ELF-1 (cell line): ENCODE results near the gene NDE1.
"Not testable (repeated sequence)": the region's sequence is repeated elsewhere in the genome, so short reads cannot be mapped to it uniquely, and the experiment has no call there.

ENCODE experiments used
- DNase-seq: peaks from one replicate; pipeline ENCODE4 v3.0.0-alpha.2; 2016; ENCODE audit warnings: low read depth, low spot score

NDE1 gene

GRCh38 chr16:15620611-15621195 lies 29.3 kb upstream of the NDE1 start:
- DNase-seq, result no peak

- DNase-seq, result no peak
Observed at GRCh38 chr16:15621456-15621855, 28.6 kb upstream of the NDE1 start.

DNA sequence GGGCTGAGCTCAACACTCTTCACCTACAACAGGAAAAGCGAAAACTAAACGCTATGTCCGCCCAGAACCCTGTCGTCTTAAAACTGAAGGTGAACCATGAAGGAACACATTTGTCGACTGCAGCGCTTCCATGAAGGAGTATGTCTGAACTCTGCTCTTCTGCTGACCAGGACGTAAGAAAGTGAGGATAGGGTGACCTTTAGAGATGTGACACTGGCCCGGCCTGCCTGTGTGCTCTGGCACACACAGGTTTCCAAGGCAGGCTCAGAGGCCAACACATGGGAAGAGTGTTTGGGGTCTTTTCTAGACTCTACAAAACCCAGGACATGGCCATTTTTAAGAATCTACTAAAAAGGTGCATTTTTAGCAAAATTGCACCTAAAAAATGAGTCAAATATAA lies 28.2 kb upstream of the NDE1 start:
- no peak for DNase-seq

DNA sequence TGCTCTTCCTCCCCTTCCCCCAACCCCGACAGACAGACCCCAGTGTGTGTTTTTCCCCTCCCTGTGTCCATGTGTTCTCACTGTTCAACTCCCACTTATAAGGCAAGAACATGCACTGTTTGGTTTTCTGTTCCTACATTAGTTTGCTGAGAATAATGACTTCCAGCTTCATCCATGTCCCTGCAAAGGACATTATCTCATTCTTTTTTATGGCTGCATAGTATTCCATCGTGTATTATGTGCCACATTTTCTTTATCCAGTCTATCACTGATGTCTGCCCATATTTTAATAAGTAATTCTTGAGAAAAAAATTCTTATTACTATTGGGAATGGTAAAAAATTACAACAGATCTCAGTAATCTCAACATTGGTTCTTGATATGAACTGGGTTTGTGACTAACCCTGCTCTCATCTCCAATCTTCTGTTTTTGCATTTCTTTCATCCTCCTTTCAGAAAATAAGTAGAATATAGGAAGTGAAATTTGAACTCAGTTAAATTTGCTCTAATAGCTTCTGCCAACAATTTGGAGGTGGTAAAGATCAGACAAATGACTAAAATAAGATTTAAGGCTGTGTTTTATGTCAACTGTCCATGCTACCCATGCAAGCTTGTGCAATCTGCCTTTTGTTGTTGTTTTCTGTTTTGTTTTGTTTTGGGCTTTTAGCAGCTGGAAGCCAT lies 18.2 kb upstream of the NDE1 start:
- no peak for DNase-seq

DNA sequence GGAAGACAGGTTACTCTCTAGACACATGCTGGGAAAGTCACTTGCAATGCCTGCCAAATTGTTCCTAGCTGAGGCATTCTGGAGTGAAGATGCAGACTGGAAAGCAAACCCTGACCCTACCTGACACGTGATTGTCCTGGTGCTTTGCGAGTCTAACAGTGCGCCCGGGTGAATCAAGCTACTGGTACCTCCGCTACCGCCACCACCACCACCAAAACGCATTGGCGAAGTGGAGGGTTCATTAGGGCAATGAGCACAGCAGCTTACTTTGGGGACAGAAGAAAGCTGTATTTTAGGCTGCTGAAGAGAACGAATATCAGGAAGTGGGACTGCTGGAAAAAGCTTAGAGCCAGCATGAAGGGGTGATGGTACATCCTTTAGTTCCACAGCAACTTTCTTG lies 14.1 kb upstream of the NDE1 start:
- DNase-seq, result no peak

DNA sequence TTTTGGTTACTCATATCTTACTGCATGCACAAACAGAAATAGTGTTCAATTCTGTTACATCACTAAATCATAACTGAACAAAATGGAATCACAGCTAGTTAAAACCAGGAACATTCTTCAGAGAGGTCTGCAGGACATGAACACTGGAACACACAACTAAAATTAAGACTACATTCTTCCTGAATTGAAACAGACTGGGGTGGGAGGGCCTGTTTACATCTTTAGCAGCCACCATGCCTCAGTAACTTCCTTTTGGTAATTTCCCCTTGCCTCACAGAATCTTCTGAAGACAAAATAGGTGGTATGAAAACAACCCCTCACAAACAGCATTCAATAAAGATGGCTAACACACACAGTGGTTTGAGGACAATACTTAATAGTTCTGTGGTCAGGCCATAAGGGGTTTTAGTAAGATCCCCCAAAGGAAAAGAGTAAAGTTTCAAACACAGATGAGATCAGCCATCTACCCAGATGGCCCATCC lies 13.6 kb upstream of the NDE1 start:
- no peak for DNase-seq

DNA sequence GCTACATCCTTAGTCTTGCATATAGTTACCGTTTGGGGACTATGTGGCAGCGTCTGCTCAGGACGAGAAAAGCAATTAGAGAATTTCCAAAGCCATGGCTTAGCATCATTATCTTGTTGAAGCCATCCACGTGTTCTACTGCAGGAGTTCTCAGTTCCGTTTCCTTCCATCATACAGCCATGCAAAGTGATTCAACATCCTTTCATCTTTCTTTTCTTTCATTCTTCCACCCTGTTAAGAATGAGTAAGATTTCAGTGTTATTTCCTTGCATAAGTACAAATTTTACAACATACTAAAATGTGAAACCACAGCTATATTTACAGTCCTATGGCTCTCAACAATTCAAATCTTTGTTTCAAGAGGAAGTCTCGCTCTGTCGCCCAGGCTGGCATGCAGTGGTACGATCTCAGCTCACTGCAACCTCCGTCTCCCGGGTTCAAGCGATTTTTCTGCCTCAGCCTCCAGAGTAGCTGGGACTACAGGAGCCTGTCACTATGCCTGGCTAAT lies 10.9 kb upstream of the NDE1 start:
- DNase-seq, result no peak

DNA sequence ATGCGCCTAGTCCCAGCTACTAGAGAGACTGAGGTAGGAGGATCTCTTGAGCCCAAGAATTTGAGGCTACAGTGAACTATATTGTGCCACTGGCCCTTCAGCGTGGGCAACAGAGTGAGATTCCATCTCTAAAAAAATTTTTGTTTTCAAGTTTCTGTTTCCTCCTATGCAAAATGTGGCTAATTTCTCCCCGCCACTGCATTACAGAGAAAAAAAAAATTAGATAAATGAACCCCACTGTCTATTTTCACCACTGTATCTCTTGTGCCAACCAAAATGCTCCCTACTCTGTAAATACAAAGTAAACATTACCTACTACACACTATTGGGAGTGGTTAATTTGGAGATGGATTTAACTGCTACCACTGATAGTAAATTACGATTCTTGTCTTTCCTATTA lies 9.1 kb upstream of the NDE1 start:
- DNase-seq, result no peak

- DNase-seq, result no peak
Observed at GRCh38 chr16:15641753-15642556, 8.1 kb upstream of the NDE1 start.

- peak; percentile 90 for DNase-seq
Observed at GRCh38 chr16:15642557-15643047, 7.4 kb upstream of the NDE1 start.

GRCh38 chr16:15643048-15643945 lies 6.7 kb upstream of the NDE1 start, which contains the start of gene MARF1:
TSS of gene MARF1 (minus strand) at chr16:15643154. CDS start at chr16:15639233, 3,921 bp downstream.
- DNase-seq, result peak; percentile 96

- no peak for DNase-seq
Observed at GRCh38 chr16:15643946-15644250, 6.1 kb upstream of the NDE1 start.

- no peak for DNase-seq
Observed at GRCh38 chr16:15644267-15644961, 5.6 kb upstream of the NDE1 start.

DNA sequence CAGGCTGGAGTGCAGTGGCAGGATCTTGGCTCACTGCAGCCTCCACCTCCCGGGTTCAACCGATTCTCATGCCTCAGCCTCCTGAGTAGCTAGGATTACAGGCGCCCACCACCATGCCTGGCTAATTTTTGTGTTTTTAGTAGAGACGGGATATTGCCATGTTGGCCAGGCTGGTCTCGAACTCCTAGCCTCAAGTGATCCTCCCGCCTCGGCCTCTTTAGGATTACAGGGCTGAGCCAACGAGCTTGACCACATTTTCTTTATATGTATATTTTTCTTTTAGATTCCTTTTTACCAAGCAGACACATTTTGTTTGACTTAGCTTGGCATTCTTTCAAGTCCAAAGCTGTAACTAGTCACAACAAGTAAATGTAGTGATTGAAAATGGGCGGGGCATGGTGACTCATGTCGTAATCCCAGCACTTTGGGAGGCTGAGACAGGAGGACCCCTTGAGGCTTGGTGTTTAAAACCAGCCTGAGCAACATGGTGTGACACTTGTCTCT lies 5.0 kb upstream of the NDE1 start:
- DNase-seq, result peak; percentile 32

DNA sequence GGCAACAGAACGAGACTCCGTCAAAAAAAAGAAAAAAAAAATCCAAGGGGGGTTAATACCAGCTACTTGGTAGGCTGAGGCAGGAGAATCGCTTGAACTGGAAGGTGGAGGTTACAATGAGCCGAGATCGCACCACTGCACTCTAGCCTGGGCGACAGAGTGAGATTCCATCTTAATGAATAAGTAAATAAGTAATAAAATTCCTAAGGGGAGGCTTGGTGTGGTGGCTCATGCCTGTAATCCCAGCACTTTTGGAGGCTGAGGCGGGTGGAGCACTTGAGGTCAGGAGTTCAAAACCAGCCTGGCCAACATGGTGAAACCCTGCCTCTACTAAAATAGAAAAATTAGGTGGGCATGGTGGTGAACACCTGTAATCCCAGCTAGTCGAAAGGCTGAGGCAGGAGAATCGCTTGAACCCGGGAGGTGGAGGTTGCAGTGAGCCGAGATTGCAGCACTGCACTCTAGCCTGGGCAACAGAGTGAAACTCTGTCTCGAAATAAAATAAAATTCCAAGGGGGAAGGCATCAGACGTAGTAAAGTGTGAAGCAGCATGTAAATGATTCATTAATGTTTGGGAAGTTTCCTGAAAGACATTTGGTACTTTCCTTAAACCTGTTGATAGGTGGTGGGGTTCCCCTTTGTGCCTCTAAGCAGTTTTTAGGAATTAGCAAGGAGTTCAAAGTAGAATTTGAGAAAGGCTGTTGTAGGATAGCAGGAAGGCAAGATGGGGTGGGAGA lies 3.3 kb upstream of the NDE1 start:
- DNase-seq, result not testable (repeated sequence)

DNA sequence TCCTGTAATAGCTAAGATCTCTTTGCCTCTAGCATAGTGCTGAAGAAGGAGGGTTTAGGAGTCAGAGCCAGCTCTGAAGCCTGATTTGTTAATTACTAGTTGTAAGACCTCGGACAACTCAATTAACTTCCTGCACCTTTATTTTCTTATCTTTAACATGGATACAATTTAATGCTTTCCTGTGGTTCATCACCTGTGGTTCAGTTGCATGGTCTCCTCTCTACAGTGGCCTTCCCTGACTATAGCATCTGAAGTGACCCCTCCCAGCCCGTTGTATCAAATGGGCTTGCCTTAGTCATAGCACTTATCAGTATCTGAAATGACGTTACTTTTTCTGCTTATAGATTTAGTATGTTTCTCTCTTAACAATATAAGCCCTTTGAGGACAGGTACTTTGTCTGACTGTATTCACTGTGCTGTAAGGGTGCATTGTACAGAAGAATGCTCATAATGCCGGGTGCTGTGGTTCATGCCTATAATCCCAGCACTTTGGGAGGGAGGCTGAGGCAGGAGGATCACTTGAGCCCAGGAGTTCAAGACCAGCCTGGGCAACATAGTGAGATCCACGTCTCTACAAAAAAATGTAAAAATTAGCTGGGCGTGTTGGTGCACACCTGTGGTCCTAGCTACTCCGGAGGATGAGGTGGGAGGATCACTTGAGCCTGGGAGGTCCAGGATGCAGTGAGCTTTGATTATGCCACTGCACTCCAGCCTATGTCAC lies 2.6 kb upstream of the NDE1 start:
- no peak for DNase-seq

DNA sequence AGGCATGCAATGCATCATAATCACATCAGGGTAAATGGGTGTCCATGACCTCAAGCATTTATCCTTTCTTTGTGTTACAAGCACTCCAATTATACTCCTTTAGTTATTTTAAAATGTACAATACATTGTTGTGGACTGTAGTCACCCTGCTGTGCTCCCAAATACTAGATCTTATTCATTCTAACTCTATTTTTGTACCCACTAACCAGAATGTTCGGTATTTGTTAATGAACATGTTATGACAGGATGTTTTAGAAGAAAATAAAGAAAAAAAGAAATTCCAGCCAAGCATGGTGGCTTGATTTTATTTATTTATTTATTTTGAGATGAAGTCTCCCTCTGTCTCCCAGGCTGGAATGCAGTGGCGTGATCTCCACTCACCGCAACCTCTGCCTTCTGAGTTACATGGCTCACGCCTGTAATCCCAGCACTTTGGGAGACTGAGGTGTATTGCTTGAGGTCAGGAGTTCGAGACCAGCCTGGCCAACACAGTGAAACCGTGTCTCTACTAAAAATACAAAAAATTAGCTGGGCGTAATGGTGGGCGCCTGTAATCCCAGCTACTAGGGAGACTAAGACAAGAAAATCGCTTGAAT lies 1.8 kb upstream of the NDE1 start:
- DNase-seq, result no peak

GRCh38 chr16:15649311-15649710 lies 734 bp upstream of the NDE1 start:
- DNase-seq, result not testable (repeated sequence)

DNA sequence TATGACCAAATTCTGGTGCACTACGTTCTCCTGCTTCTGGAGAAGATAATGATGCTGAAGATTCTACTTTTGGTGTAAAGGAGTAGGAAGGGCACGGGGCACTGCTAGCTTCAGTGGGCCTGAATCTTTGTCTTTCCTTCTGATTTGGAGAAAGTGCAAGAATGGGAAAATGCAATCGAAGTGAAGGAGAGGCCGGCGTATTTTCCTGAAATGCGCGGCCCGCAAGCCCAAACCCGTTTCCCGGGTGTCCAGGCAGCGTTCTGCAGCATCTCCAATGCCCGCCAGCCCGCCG lies 372 bp upstream of the NDE1 start:
- no peak for DNase-seq
